A549 (cell line): Measurements from ENCODE around the gene CD99L2.

Experiments
- CTCF ChIP-seq: fragments of >200 bp; sonication (Bioruptor Twin); formaldehyde crosslinking; IDR thresholded peaks from 3 replicates; pipeline ENCODE4 v1.5.1; 2016
- EP300 ChIP-seq, 2 experiments: fragments of >200 bp; sonication (Bioruptor Twin); formaldehyde crosslinking; IDR thresholded peaks; 2 replicates in 1 of 2; 3 replicates in 1 of 2; pipeline ENCODE4 v1.6.1; 2016 to 2017
- HOXA7 ChIP-seq: fragments of 250-450 bp; sonication (Bioruptor Pico); IDR thresholded peaks from 2 replicates; pipeline ENCODE4 v1.5.0; 2020; ENCODE audit warnings: mild to moderate bottlenecking, moderate library complexity
- KDM1A ChIP-seq: fragments of 200-600 bp; sonication (generic); IDR thresholded peaks from 2 replicates; pipeline ENCODE4 v1.6.1; 2016; ENCODE audit warnings: low read depth, mild to moderate bottlenecking
- PBX3 ChIP-seq: IDR thresholded peaks from 2 replicates; pipeline ENCODE4 v1.6.1; 2012
- POLR2A ChIP-seq: IDR thresholded peaks from 2 replicates; pipeline ENCODE4 v1.6.1; 2012; ENCODE audit warnings: mild to moderate bottlenecking, low read length
- RAD21 ChIP-seq, 2 experiments: fragments of >200 bp in 1 of 2; sonication (Bioruptor Twin) in 1 of 2; formaldehyde crosslinking in 1 of 2; IDR thresholded peaks in 1 of 2; conservative IDR thresholded peaks in 1 of 2; 2 replicates in 1 of 2; 3 replicates in 1 of 2; pipeline ENCODE4 v1.6.1; 2012 to 2018; ENCODE audit warnings: inconsistent platforms in 1 of 2
- RCOR1 ChIP-seq: fragments of 150-350 bp; IDR thresholded peaks from 2 replicates; pipeline ENCODE4 v1.6.1; 2014; ENCODE audit warnings: antibody characterized with exemption, low read length, low read depth
- REST ChIP-seq: fragments of 200-600 bp; sonication (generic); IDR thresholded peaks from 2 replicates; pipeline ENCODE4 v1.6.1; 2016; ENCODE audit warnings: antibody characterized with exemption, mild to moderate bottlenecking, moderate library complexity
- TP53 ChIP-seq: fragments of 250-450 bp; sonication (Bioruptor Pico); IDR thresholded peaks from 2 replicates; pipeline ENCODE4 v1.5.0; 2021; ENCODE audit warnings: mild to moderate bottlenecking, moderate library complexity
- ZFP36 ChIP-seq: fragments of 450-650 bp; IDR thresholded peaks from 2 replicates; pipeline ENCODE4 v1.6.1; 2014; ENCODE audit warnings: borderline replicate concordance; ENCODE audit not compliant: partially characterized antibody

- no peak for TF ChIP-seq RAD21 (conservative IDR thresholded peaks at IDR 0.05 in 1 of 2, IDR thresholded peaks at IDR 0.05 in 1 of 2)
- TF ChIP-seq CTCF = no peak
- no peak for TF ChIP-seq RCOR1
- no peak for TF ChIP-seq REST
- no peak for TF ChIP-seq PBX3
- TF ChIP-seq TP53 (CRISPR knock-in tag) = no peak
- no peak for TF ChIP-seq ZFP36
- TF ChIP-seq POLR2A = no peak
- TF ChIP-seq EP300 (IDR thresholded peaks at IDR 0.05) = no peak
- no peak for TF ChIP-seq HOXA7 (CRISPR knock-in tag)
- no peak for TF ChIP-seq KDM1A
These were observed 52.3 kb downstream of the CD99L2 start for GRCh38 chrX:150846130-150846529.
